HG03442 (cell line): ENCODE measurements around the gene MOB3B.

Experiments used
- ATAC-seq: cut with Tn5 transposase; IDR thresholded peaks from one replicate; pipeline ENCODE4 v1.9.1; 2021; ENCODE audit warnings: mild to moderate bottlenecking, moderate library complexity; ENCODE audit not compliant: unreplicated experiment

The MOB3B gene

GRCh38 chr9:27394154-27394825, 135.3 kb downstream of the MOB3B start:
- no peak for ATAC-seq

DNA sequence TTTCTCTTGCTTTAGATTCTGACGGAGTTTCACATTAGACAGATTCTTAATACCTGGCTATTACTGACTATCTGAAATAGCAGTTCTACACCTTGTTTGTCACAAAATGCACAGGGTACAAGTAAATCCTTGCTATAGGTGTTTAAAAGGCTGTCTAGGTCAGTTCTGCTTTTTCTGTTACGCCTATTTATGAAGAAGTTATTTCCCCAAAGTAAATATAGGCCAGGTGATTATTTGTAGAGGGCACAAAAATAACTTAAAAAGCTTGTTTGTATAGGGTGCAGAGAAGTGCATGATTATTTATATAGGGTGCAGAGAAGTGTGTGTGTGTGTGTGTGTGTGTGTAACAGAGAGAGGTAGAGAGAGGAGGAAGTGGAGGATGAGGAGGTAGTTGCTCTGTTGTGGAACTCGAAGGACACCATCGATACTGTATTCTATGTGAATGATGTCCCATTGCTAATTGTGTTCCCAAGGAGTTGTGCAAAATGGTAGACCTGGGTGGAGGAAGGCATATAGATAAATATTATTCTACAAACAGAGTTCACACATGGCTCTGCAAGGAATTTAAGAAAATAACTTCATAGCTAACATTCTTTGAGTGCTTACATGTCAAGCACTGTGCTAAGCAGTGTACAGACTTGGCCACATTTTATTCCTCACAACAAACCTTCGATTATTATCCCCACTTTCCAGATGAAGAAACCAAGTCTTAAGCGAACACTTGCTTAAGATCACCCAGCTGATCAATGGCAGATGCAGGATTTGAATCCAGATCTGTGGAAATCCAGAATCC, 136.4 kb downstream of the MOB3B start:
- ATAC-seq, result no peak

GRCh38 chr9:27392451-27392850, 137.2 kb downstream of the MOB3B start:
- ATAC-seq, result no peak

- ATAC-seq, result no peak
These were observed 138.3 kb downstream of the MOB3B start for GRCh38 chr9:27391040-27391895.

- ATAC-seq, result no peak
These were observed 141.5 kb downstream of the MOB3B start for GRCh38 chr9:27388150-27388549.

DNA sequence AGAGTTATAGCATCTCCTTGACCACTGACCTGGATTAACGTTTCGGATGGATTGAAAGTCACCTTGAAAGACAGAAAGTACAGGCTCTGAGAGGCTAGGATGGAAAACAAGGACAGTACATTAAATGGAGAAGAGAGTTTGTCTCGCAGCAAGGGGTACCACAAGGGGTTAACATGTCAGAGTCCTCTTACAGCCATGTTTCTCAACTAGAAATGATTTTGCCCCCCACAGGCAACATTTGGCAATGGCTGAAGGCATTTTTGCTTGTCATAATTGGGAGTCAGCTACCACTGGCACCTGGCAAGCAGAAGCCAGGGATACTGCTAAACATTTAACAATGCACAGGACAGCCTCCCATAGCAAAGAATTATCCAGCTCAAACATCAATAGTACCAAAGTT, 141.9 kb downstream of the MOB3B start:
- no peak for ATAC-seq

DNA sequence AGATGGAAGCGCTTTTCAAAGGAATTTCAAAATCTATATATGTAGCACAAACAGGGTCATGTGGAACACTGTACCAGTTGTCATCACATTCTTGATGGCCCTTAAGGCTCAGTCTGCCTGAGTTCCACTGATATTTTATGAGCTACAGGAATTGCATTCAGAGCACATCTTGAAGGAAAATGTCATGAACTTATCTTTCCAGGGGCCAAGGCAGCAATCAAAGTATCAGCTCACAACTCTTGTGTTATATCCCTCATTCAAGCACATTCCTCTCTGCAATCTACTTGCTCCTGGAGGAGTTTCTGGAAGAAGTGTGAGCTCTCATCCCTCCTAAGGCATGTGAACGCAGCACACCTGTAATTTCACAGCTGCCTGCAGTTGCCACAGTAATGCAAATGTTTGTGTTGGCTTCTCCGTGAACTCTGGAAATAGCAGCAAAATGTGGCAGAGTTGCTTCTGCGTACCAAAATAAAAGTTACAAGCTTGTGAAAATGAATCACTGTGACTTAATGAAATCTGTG, 143.0 kb downstream of the MOB3B start:
- ATAC-seq, result no peak

DNA sequence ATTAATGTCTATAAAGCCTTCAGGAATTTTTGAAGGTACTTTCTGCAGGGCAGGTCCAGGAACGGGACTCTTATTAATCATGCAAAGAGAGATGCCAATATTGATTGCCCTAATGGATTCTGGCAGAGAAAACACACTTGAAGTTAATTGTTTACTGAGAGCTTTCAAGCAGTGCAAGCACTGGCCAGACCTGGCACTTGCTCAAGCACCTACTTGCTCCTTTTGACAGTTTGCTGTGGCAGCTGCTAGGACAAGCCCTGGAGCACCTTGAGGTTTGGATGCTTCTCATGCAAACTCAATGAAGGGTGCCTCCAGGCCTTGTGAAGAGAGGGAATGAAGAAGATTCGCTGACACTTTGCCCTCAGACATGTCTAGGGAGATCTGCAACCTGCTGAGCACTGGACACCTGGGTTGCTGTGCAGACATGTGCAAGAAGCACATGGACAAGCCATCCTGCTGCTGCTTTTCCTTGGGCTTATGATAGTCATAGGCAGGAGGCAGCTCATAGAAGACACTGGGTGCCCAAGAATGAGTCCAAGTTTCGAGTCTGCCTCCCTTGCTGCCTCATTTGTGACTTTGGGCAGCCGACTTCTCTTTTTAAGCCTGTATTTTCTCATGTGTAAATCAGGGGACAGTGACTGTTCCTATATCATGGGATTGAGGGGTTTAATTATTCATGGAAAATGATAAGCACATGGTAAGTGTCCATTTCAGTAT, 143.8 kb downstream of the MOB3B start:
- ATAC-seq, result no peak

DNA sequence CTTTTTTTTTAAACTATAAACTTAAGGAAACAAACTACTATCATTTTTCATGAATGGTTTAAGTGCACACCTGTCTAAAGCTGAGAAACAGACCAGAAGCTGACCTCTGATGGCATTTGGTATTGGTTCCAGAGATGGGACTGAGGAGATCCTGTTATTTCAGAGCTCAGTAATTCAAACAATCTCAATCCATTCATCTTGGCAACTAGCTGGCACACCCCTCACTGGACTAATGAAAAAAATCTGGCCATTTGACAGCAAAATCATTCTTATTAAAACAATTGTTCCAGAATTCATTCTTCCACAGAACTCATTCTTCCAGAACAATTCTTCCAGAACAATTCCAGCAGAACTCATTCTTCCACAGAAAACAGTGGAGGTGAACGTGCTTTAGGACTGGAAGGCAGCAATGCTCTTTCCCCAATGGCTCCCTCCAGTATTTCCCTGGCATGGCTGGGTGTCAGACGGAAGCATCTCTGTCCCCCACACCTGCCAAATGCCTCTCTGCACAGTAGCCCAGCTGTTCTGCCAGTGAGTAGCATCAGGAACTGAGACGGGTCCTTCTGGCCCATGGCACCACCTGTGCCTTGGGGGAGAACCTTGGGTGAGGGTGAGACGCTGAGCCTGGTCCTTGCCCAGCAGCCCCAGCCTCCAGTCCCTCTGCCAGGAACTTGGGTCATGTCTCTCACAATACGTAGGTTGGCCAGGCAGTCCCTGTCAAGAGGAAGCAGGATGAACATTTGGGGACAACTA, 145.2 kb downstream of the MOB3B start:
- ATAC-seq, result no peak

DNA sequence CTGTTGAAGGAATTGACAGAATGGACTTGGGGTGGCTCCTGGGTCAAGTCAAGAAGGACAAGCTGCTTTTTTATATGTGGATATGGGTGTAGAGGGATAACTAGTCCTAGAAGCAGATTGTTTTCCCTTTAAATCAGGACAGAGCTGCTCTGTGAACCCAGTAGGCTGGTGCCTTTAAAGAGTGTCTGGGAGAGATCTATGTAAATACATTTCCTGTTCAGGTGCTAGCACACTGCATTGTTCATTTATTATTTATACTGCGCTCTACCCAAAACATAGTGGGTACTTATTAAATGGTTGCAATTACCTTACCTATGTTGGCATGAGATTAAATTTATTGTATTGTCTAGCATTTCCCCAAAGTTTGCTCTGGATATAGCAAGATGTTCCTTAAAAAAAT, 146.1 kb downstream of the MOB3B start:
- no peak for ATAC-seq

GRCh38 chr9:27382975-27383374, 146.6 kb downstream of the MOB3B start:
- no peak for ATAC-seq

GRCh38 chr9:27382308-27382707, 147.3 kb downstream of the MOB3B start:
- no peak for ATAC-seq

GRCh38 chr9:27379311-27380251, 150.0 kb downstream of the MOB3B start:
- peak; percentile 30 for ATAC-seq

GRCh38 chr9:27377811-27378456, 151.7 kb downstream of the MOB3B start:
- ATAC-seq, result peak; percentile 84

- peak; percentile 14 for ATAC-seq
These were observed 152.3 kb downstream of the MOB3B start for GRCh38 chr9:27377147-27377807.

- no peak for ATAC-seq
These were observed 155.8 kb downstream of the MOB3B start for GRCh38 chr9:27373851-27374250.

DNA sequence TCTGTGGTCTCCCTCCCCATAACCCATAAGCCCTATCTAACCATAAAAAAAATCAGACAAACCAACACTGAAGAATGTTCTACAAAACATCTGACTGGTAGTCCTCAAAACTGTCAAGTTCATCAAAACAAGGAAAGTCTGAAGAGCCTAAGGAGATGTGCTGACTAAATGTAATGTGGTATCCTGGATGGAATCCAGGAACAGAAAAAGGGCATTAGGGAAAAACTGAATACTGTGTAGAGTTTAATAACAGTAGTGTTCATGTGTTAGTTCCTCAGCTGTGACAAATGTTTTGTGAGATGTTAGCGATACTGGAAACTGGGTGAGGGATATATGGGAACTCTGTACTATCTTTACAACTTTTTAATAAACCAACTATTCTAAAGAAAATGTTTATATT, 157.0 kb downstream of the MOB3B start:
- ATAC-seq, result no peak

DNA sequence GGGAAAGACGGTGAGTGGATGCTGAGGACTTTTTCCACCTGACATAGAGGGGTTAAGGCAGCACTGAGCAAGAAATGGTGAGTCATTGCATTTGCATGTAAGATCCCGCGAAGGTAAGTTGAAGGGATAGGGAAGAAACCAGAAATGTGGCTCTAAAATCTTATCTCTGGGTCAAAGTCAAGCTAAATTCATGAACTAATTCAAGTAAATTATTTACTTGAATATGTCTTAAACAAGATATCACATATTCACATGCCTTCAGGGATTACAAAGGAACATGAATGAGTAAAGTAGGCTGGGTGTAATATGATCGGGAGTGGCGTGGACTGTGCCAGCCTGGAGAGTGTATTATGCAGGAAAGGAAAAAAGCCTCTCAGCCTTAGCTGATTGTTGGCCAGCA, 158.2 kb downstream of the MOB3B start:
- no peak for ATAC-seq
